ENCODE measurements around the gene NUMBL. TPM values are rescaled to one million over a fixed set of nuclear protein-coding genes. Genes with fewer than 3 reads are reported as not detected.

Gene NUMBL
- total RNA-seq, 1 experiment from 2014 or later, result 57.7 TPM

- Histone ChIP-seq H3K9me2 (ENCODE audit: insufficient read depth) (no peaks in the 10 kb centered on the region), H3K4me3 (no peak overlapping the region), H3K79me2 (ENCODE audit: low read depth) (no peaks in the 10 kb centered on the region), H3K36me3 (ENCODE audit: low read depth) (peaks cover 9% of the 10 kb centered on the region), H3F3A (ENCODE audit: insufficient read depth, low read depth) (peaks cover 31% of the 10 kb centered on the region; the same call in 1 of the 2 replicates), H3K4me1 (replicated peaks; ENCODE audit: insufficient read depth) (peaks cover 14% of the 10 kb centered on the region), H3K27me3 (ENCODE audit: insufficient read depth, low read depth) (no peaks in the 10 kb centered on the region), H3K27ac (no peak overlapping the region), H3K4me2 (no peak overlapping the region), H2AFZ (no peak overlapping the region), H3K9me3 (ENCODE audit: insufficient read depth, low read depth) (no peaks in the 10 kb centered on the region), H4K20me1 (ENCODE audit: insufficient read depth) (no peaks in the 10 kb centered on the region)
- DNase-seq, result no peak
- no peak for TF ChIP-seq CTCF (conservative IDR thresholded peaks at IDR 0.05)
- no peak for TF ChIP-seq EZH2 (IDR thresholded peaks at IDR 0.05; ENCODE audit: low read depth)
- POLR2A ChIA-PET (ENCODE audit: unreplicated experiment), result interaction anchor here (0.6 to 0.7 kb wide), 3 partner anchors 104 to 819 kb away, joined by 5 to 18 read pairs (median 5); no protein-coding TSS in a partner anchor
- no TSS peak for BruUV-seq (replicated peaks)
- CTCF ChIA-PET, result no interaction called here
- intact Hi-C loops (cut with micrococcal nuclease; ENCODE audit: unreplicated experiment), result no loop called here
Observed at GRCh38 chr19:40620161-40620485, 70.3 kb downstream of the NUMBL start.

- TF ChIP-seq CTCF (conservative IDR thresholded peaks at IDR 0.05), result no peak
- no peak for TF ChIP-seq EZH2 (IDR thresholded peaks at IDR 0.05; ENCODE audit: low read depth)
- no peaks in the 10 kb centered on the region for H3K9me3 ChIP-seq (ENCODE audit: insufficient read depth, low read depth)
- intact Hi-C loops (cut with micrococcal nuclease; ENCODE audit: unreplicated experiment), result no loop called here
- no TSS peak for BruUV-seq (replicated peaks)
- H3K27me3 ChIP-seq (ENCODE audit: insufficient read depth, low read depth), result no peaks in the 10 kb centered on the region
- H3K9me2 ChIP-seq (ENCODE audit: insufficient read depth), result no peaks in the 10 kb centered on the region
- peaks cover 14% of the 10 kb centered on the region for H3K4me1 ChIP-seq (replicated peaks; ENCODE audit: insufficient read depth)
- H4K20me1 ChIP-seq (ENCODE audit: insufficient read depth), result no peaks in the 10 kb centered on the region
- peaks cover 9% of the 10 kb centered on the region for H3K36me3 ChIP-seq (ENCODE audit: low read depth)
- no peaks in the 10 kb centered on the region for H3K79me2 ChIP-seq (ENCODE audit: low read depth)
- POLR2A ChIA-PET (ENCODE audit: unreplicated experiment), result no interaction called here
- no peak overlapping the region for H3K27ac ChIP-seq
- CTCF ChIA-PET, result no interaction called here
- DNase-seq, result no peak
- H2AFZ ChIP-seq, result no peak overlapping the region
- no peak overlapping the region for H3K4me2 ChIP-seq
- peaks cover 34% of the 10 kb centered on the region; the same call in 1 of the 2 replicates for H3F3A ChIP-seq (ENCODE audit: insufficient read depth, low read depth)
- H3K4me3 ChIP-seq, result no peak overlapping the region
Observed at GRCh38 chr19:40619333-40620160, 70.9 kb downstream of the NUMBL start.

- DNase-seq, result no peak
- Histone ChIP-seq H3K4me3 (no peak overlapping the region), H3K79me2 (ENCODE audit: low read depth) (no peaks in the 10 kb centered on the region), H3K4me2 (no peak overlapping the region), H3K27me3 (ENCODE audit: insufficient read depth, low read depth) (no peaks in the 10 kb centered on the region), H2AFZ (no peak overlapping the region), H3K9me3 (ENCODE audit: insufficient read depth, low read depth) (no peaks in the 10 kb centered on the region), H3K27ac (no peak overlapping the region), H3K9me2 (ENCODE audit: insufficient read depth) (no peaks in the 10 kb centered on the region), H3F3A (ENCODE audit: insufficient read depth, low read depth) (peaks cover 40% of the 10 kb centered on the region; the same call in 1 of the 2 replicates), H3K4me1 (replicated peaks; ENCODE audit: insufficient read depth) (peaks cover 14% of the 10 kb centered on the region), H4K20me1 (ENCODE audit: insufficient read depth) (no peaks in the 10 kb centered on the region), H3K36me3 (ENCODE audit: low read depth) (peaks cover 9% of the 10 kb centered on the region)
- BruUV-seq (replicated peaks), result no TSS peak
- POLR2A ChIA-PET (ENCODE audit: unreplicated experiment), result no interaction called here
- intact Hi-C loops (cut with micrococcal nuclease; ENCODE audit: unreplicated experiment), result no loop called here
- CTCF ChIA-PET, result interaction anchor here (0.6 to 0.7 kb wide), 2 partner anchors 20 to 350 kb away, joined by 3 read pairs; no protein-coding TSS in a partner anchor
- no peak for TF ChIP-seq CTCF (conservative IDR thresholded peaks at IDR 0.05)
- TF ChIP-seq EZH2 (IDR thresholded peaks at IDR 0.05; ENCODE audit: low read depth), result no peak
Observed at GRCh38 chr19:40617961-40618360, 72.5 kb downstream of the NUMBL start.

Data from PC-9 (cell line).